Retinal pigment epithelial cell (primary cell): ENCODE measurements around the gene ADRB1.
A peak's percentile ranks its signal among the peaks of the same experiment; 100 is the strongest.

Source experiments
- DNase-seq: peaks from one replicate; pipeline ENCODE4 v3.0.0-alpha.2; 2010; ENCODE audit warnings: low read depth
- H3K4me3 ChIP-seq: 2 replicates; pipeline ENCODE4 v1.5.1; 2011; ENCODE audit warnings: mild to moderate bottlenecking, low read length, control low read depth, moderate library complexity
- CTCF ChIP-seq: conservative IDR thresholded peaks from 2 replicates; pipeline ENCODE4 v1.5.1; 2011; ENCODE audit warnings: low read depth, low read length, control low read depth, inconsistent platforms

Gene ADRB1

DNA sequence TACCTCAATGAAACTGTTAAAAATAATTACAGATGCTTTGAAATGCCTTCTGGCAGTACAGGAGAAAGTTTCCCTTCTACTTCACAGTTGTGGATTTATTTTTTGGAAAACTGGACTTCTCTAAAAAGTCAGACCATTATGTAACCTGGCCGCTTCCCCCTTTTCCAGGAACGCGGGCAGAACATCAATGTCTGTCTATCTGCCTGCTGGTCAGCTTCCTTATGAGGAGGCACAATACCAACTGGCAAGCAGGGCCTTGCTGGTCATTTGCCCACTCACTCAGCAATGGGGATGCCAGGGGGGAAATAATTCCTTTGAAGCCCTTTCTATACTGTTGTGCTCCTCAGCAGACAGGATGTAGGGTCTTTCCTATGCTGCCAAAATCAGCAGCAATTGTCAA, 22.5 kb upstream of the ADRB1 start:
- DNase-seq, result no peak
- no peak overlapping the region for H3K4me3 ChIP-seq
- TF ChIP-seq CTCF, result no peak

DNA sequence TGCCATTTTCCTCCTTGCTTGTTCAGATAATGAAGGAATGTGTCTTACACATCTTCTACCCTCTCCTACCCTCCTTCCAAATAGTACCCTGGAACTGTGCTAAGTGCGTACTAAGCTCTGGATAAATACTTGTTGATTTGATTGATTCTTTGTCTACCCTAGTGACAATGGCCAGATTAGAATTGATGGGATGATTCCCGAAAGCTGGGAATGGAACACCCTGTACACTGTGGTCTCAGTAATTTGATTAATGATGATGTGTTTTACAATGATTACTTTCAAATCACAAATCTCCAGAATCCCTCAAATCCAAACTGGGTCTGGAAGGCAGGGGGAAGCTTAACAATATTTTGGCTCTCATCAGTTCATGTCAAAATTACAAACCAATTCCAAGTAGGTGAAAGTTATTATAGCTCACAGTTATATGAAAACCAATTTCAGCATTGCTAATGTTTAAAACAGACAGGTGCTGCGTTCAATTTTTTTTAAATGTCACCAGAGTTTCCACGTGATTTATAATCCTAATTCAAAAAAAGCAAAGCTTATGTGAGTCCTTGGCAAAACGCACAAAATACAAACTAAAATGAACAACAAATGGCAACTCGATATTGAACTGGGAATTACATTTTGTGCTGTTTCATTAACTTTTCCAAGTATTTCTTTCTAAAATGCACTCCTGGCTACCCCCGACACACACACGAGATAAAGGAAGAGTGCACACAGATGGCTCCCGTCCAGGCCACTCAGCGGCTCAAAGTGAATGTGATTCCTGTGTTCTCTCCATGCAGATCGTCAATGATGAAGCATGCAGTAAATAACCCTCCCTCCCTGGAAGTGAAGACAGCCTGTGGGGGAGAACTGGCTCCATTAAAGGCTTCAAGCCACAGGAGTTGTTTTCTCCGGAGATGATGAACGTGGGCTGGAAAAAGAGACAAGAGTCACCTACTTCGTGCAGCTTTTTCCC, 21.7 kb upstream of the ADRB1 start:
- TF ChIP-seq CTCF, result no peak
- H3K4me3 ChIP-seq, result no peak overlapping the region
- DNase-seq, result no peak

GRCh38 chr10:114022766-114023597, 20.7 kb upstream of the ADRB1 start:
- peak; percentile 97 for DNase-seq
- no peak overlapping the region for H3K4me3 ChIP-seq
- no peak for TF ChIP-seq CTCF

- H3K4me3 ChIP-seq, result no peak overlapping the region
- peak; percentile 62 for DNase-seq
- TF ChIP-seq CTCF, result no peak
Measured at GRCh38 chr10:114024876-114025610, 18.6 kb upstream of the ADRB1 start.

DNA sequence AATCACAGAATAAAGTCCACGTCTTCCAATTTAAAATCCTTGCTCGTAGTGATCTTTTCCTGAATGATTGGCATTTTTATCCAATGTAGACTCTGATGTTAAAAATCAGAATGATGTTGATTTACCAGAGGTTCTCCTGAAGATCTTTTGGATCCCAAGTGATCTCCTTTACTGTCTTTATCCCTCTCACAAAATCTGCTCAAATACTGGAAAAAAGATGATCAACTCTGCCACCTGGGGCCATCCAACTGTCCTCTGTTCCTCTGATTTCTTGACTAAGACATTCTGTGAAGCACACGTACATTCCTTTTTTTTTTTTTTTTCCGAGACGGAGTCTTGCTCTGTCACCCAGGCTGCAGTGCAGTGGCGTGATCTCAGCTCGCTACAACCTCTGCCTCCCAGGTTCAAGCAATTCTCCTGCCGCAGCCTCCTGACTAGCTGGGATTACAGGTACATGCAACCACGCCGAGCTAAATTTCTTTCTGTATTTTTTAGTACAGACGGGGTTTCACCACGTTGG, 18.0 kb upstream of the ADRB1 start:
- no peak overlapping the region for H3K4me3 ChIP-seq
- DNase-seq, result no peak
- TF ChIP-seq CTCF, result no peak

DNA sequence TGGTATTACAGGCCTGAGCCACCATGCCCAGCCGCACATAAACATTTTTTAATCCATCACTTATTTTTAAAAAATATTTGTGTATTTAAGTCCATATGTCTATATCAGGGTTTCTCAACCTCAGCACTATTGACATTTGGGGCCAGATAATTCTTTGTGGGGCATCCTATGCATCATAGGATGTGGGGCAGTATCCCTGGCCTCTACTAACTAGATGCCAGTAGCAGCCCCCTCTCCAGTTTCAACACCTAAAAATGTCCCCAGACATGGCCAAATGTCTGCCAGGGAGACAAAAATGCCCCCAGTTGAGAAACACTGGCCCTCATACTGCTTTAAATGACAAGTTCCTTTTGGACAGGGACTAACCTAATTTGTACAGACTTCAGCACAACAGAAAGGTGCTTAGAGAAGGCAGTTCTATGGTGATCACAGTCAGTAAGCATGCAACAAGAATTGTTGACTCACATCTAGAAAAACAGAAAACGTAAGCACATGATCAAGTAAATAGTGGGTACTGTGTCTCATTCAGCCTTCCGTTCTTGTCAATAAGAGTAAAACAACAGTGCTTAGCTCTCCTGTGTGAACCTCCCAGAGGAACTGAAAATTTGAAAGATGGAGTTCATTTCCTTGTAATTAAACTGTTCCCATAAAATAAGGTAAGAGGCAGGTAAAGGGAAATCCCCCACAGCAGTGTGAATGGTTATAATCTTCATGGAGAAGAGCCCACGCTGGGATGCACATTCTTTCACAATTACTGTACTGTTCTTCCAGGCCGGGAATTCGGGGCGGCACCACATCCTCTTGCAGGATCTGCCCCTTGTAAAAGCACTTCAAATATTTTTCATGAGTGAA, 17.3 kb upstream of the ADRB1 start:
- TF ChIP-seq CTCF, result no peak
- DNase-seq, result no peak
- H3K4me3 ChIP-seq, result no peak overlapping the region
